MM.1S (cell line): ENCODE results near the gene PSMD1.
A peak's percentile ranks its signal among the peaks of the same experiment; 100 is the strongest.

Source experiments
- DNase-seq: peaks from one replicate; pipeline ENCODE4 v3.0.0-alpha.2; 2015
- H2AFZ ChIP-seq: fragments of 300-600 bp; sonication (generic); 2 replicates; pipeline ENCODE4 v1.6.0; 2016; ENCODE audit warnings: antibody characterized with exemption, low read length
- H3F3A ChIP-seq: fragments of 300-600 bp; sonication (generic); 2 replicates; pipeline ENCODE4 v1.6.1; 2016; ENCODE audit warnings: mild to moderate bottlenecking, antibody characterized with exemption, low read length, moderate library complexity, mixed read lengths; ENCODE audit not compliant: insufficient read depth
- H3K27ac ChIP-seq: fragments of 300-600 bp; sonication (generic); 2 replicates; pipeline ENCODE4 v1.5.1; 2016; ENCODE audit warnings: mild to moderate bottlenecking, low read length
- H3K27me3 ChIP-seq: fragments of 300-600 bp; sonication (generic); replicated peaks from 2 replicates; pipeline ENCODE4 v1.6.0; 2016; ENCODE audit warnings: low read length; ENCODE audit not compliant: insufficient read depth
- H3K36me3 ChIP-seq: fragments of 300-600 bp; sonication (generic); replicated peaks from 2 replicates; pipeline ENCODE4 v1.6.1; 2016; ENCODE audit warnings: mild to moderate bottlenecking, low read length, mixed read lengths; ENCODE audit not compliant: insufficient read depth
- H3K4me1 ChIP-seq: fragments of 300-600 bp; sonication (generic); 2 replicates; pipeline ENCODE4 v1.6.1; 2016; ENCODE audit warnings: low read length, mixed read lengths
- H3K4me2 ChIP-seq: fragments of 300-600 bp; sonication (generic); 2 replicates; pipeline ENCODE4 v1.6.0; 2016; ENCODE audit warnings: low read depth, low read length
- H3K4me3 ChIP-seq: fragments of 300-600 bp; sonication (generic); 2 replicates; pipeline ENCODE4 v1.5.1; 2016; ENCODE audit warnings: low read length, mixed read lengths
- H3K79me2 ChIP-seq: fragments of 300-600 bp; sonication (generic); 2 replicates; pipeline ENCODE4 v1.6.1; 2016; ENCODE audit warnings: mixed run types, low read length, mixed read lengths
- H3K9ac ChIP-seq: fragments of 300-600 bp; sonication (generic); 2 replicates; pipeline ENCODE4 v1.6.1; 2016; ENCODE audit warnings: low read length, mixed read lengths
- H3K9me2 ChIP-seq: fragments of 300-600 bp; sonication (generic); replicated peaks from 2 replicates; pipeline ENCODE4 v1.6.1; 2016; ENCODE audit warnings: mild to moderate bottlenecking, low read length, mixed read lengths; ENCODE audit not compliant: insufficient read depth
- H3K9me3 ChIP-seq: fragments of 300-600 bp; sonication (generic); replicated peaks from 2 replicates; pipeline ENCODE4 v1.6.1; 2016; ENCODE audit warnings: mild to moderate bottlenecking, low read length, mixed read lengths; ENCODE audit not compliant: insufficient read depth
- H4K20me1 ChIP-seq: fragments of 300-600 bp; sonication (generic); 2 replicates; pipeline ENCODE4 v1.6.1; 2016; ENCODE audit warnings: mild to moderate bottlenecking, low read length, moderate library complexity, mixed read lengths; ENCODE audit not compliant: insufficient read depth
- EZH2 ChIP-seq: fragments of 300-600 bp; sonication (generic); optimal IDR thresholded peaks from 2 replicates; pipeline ENCODE3; 2017; ENCODE audit warnings: low read depth, mild to moderate bottlenecking, antibody characterized with exemption, low read length, mixed read lengths
- EZH2phosphoT487 ChIP-seq: fragments of 300-600 bp; sonication (generic); IDR thresholded peaks from 2 replicates; pipeline ENCODE4 v1.6.1; 2018; ENCODE audit warnings: antibody characterized with exemption, low read length
- TF ChIP-seq, protein P1 (sequence below): fragments of 300-600 bp; sonication (generic); IDR thresholded peaks from 2 replicates; pipeline ENCODE4 v1.5.1; 2016; ENCODE audit warnings: antibody characterized with exemption, low read length, mixed read lengths

The PSMD1 gene

DNA sequence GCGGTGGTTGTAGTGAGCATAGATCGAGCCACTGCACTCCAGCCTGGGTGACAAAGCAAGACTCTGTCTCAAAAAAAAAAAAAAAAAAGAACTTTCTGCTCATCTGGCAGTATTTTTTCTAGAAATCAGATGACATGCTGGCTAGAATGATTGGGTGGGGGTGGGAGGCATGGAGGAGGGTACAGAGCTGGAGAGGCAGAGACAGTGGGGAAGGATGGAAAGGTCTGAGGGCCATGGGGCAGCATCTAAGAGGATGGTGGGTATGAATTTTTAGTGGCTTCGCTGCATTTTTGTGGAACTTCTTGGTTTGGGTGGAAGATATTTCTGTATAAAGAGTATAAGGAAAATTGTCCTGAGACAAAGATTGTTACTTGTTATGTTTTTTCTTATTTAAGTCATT lies 165.1 kb downstream of the PSMD1 start:
- no peaks in the 10 kb centered on the region for H3K36me3 ChIP-seq
- no peak for DNase-seq
- H3K9ac ChIP-seq = peak overlapping the region; percentile 55
- H3K27ac ChIP-seq = peak overlapping the region; percentile 88
- H3K27me3 ChIP-seq = no peaks in the 10 kb centered on the region
- TF ChIP-seq EZH2 (no peak), EZH2phosphoT487 (no peak)
- TF ChIP-seq, protein P1, sequence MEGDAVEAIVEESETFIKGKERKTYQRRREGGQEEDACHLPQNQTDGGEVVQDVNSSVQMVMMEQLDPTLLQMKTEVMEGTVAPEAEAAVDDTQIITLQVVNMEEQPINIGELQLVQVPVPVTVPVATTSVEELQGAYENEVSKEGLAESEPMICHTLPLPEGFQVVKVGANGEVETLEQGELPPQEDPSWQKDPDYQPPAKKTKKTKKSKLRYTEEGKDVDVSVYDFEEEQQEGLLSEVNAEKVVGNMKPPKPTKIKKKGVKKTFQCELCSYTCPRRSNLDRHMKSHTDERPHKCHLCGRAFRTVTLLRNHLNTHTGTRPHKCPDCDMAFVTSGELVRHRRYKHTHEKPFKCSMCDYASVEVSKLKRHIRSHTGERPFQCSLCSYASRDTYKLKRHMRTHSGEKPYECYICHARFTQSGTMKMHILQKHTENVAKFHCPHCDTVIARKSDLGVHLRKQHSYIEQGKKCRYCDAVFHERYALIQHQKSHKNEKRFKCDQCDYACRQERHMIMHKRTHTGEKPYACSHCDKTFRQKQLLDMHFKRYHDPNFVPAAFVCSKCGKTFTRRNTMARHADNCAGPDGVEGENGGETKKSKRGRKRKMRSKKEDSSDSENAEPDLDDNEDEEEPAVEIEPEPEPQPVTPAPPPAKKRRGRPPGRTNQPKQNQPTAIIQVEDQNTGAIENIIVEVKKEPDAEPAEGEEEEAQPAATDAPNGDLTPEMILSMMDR = no peak
- H3K79me2 ChIP-seq = no peaks in the 10 kb centered on the region
- H3F3A ChIP-seq = peaks cover 11% of the 10 kb centered on the region
- no peaks in the 10 kb centered on the region for H4K20me1 ChIP-seq
- no peaks in the 10 kb centered on the region for H3K9me2 ChIP-seq
- H3K9me3 ChIP-seq = no peaks in the 10 kb centered on the region
- H3K4me2 ChIP-seq = peak overlapping the region; percentile 53
- peak overlapping the region; percentile 22; the same call in 1 of the 2 replicates for H2AFZ ChIP-seq
- H3K4me1 ChIP-seq = peaks cover 11% of the 10 kb centered on the region
- peak overlapping the region; percentile 50; the same call in 1 of the 2 replicates for H3K4me3 ChIP-seq
